ENCODE data around the gene EIF3B. TPM values are rescaled to one million over a fixed set of nuclear protein-coding genes. Genes with fewer than 3 reads are reported as not detected.

EIF3B gene
- total and polyA plus RNA-seq, 9 of the 15 experiments (the other 6 are each of a cell fraction or from before 2014, with no cell fraction given), result 25.9 to 494 (median 357) TPM

GRCh38 chr7:2314209-2314955, 40.2 kb upstream of the EIF3B start, which contains the start of gene SNX8 (continued):
- TF ChIP-seq HSF4 (CRISPR knock-in tag; IDR thresholded peaks at IDR 0.05; ENCODE audit: borderline replicate concordance) (no peak), VEZF1 (CRISPR knock-in tag; IDR thresholded peaks at IDR 0.05) (peak; percentile 87), FOXJ2 (tag; IDR thresholded peaks at IDR 0.05) (no peak), NR1H2 (CRISPR knock-in tag; IDR thresholded peaks at IDR 0.05) (no peak), MITF (IDR thresholded peaks at IDR 0.05) (peak; percentile 87), HCFC1 (IDR thresholded peaks at IDR 0.05; ENCODE audit: low read depth, low read length) (no peak; the same call in 1 of the 2 replicates), MECOM (CRISPR knock-in tag; IDR thresholded peaks at IDR 0.05) (no peak), TSHZ1 (CRISPR knock-in tag; IDR thresholded peaks at IDR 0.05) (no peak), CCAR2 (IDR thresholded peaks at IDR 0.05; ENCODE audit: low read depth, low read length) (no peak), SRSF7 (optimal IDR thresholded peaks at IDR 0.05; ENCODE audit: low read depth, low read length) (no peak), CBX8 (IDR thresholded peaks at IDR 0.05; ENCODE audit: borderline replicate concordance, extremely low read depth, low read depth, low read length, poor library complexity, severe bottlenecking) (no peak), DNMT1 (IDR thresholded peaks at IDR 0.05) (no peak), ARID3A (IDR thresholded peaks at IDR 0.05; ENCODE audit: borderline replicate concordance, low read depth, low read length) (no peak), ZNF354B (CRISPR knock-in tag; IDR thresholded peaks at IDR 0.05) (no peak), DLX4 (CRISPR knock-in tag; IDR thresholded peaks at IDR 0.05) (no peak), KDM5B (IDR thresholded peaks at IDR 0.05; ENCODE audit: insufficient replicate concordance, low read depth, low read length) (peak; percentile 59), C11orf30 (IDR thresholded peaks at IDR 0.05; ENCODE audit: low read depth) (peak; percentile 34; the same call in 1 of the 2 replicates)

Measured in K562 (cell line).